HepG2 (cell line): ENCODE results near the gene UBR4. TPM values are rescaled to one million over a fixed set of nuclear protein-coding genes. Genes with fewer than 3 reads are reported as not detected.

Experiments
- ATAC-seq: fragments of 200-7000 bp; cut with Tn5 transposase; 3 replicates; pipeline ENCODE4 v1.9.1; 2020; ENCODE audit warnings: mild to moderate bottlenecking, moderate library complexity
- BruUV-seq: library from RNA; stranded (reverse); fragments of 400-500 nt; replicated peaks from 2 replicates; lab custom pipeline; 2021; lab: Mats Ljungman, UMichigan
- CTCF ChIA-PET: fragments of 300-600 bp; formaldehyde crosslinking; extraction: SDS; loops from one replicate; lab custom pipeline; 2021; ENCODE audit warnings: low total read pairs, inconsistent platforms, low intra/inter-chr PET ratio; lab: Yijun Ruan, JAX
- POLR2A ChIA-PET: fragments of 350-600 bp; sonication (Branson Sonifier 250); formaldehyde crosslinking; loops from one replicate; lab custom pipeline; 2020; ENCODE audit warnings: antibody characterized with exemption, inconsistent platforms; lab: Yijun Ruan, JAX
- DNase-seq: peaks from one replicate; pipeline ENCODE4 v3.0.0-alpha.2; 2015; ENCODE audit warnings: low spot score
- FAIRE-seq: peaks from 3 replicates; lab custom pipeline; 2011; peaks lifted over from hg19 to GRCh38; lab: Jason Lieb, UNC
- H2AFZ ChIP-seq: one replicate; pipeline ENCODE4 v1.6.1; 2011; ENCODE audit warnings: low read length, inconsistent platforms
- H3K27ac ChIP-seq: fragments of 300-600 bp; 3 replicates; pipeline ENCODE4 v1.8.0; 2011; ENCODE audit warnings: mixed run types, mild to moderate bottlenecking, mixed read lengths, low read length, inconsistent platforms; ENCODE audit not compliant: insufficient read depth; ENCODE audit errors: extremely low read length
- H3K27me3 ChIP-seq, 2 experiments: fragments of 200-600 bp in 1 of 2; 2 replicates in 1 of 2; 3 replicates in 1 of 2; pipeline versions ENCODE4 v1.6.0 to v1.8.0; 2011; ENCODE audit warnings: low read length in 2 of 2, mild to moderate bottlenecking in 2 of 2, moderate library complexity in 2 of 2, inconsistent platforms in 1 of 2; ENCODE audit not compliant: insufficient read depth in 2 of 2, control insufficient read depth in 1 of 2
- H3K36me3 ChIP-seq, 2 experiments: fragments of 200-600 bp in 1 of 2; replicated peaks in 1 of 2; 2 replicates in 1 of 2; 3 replicates in 1 of 2; pipeline versions ENCODE4 v1.5.1 to v1.8.0; 2011; ENCODE audit warnings: low read length in 2 of 2, inconsistent platforms in 1 of 2; ENCODE audit not compliant: insufficient read depth in 2 of 2, control insufficient read depth in 1 of 2
- H3K4me1 ChIP-seq: 2 replicates; pipeline ENCODE4 v1.5.1; 2012; ENCODE audit warnings: low read length, inconsistent platforms; ENCODE audit not compliant: insufficient read depth
- H3K4me2 ChIP-seq: 2 replicates; pipeline ENCODE4 v1.6.0; 2011; ENCODE audit warnings: low read depth, low read length, inconsistent platforms
- H3K4me3 ChIP-seq, 3 experiments: fragments of 200-600 bp in 1 of 3; sonication (generic), shearing (Covaris generic) in 1 of 3; replicated peaks in 1 of 3; 2 replicates each; pipeline ENCODE4 v1.5.1; 2011 to 2016; ENCODE audit warnings: low read length in 3 of 3, inconsistent platforms in 2 of 3, low read depth in 2 of 3, mild to moderate bottlenecking in 2 of 3, control low read depth in 1 of 3, mixed read lengths in 1 of 3; ENCODE audit not compliant: insufficient read depth in 1 of 3
- H3K79me2 ChIP-seq: one replicate; pipeline ENCODE4 v1.6.1; 2011; ENCODE audit warnings: low read length, inconsistent platforms; ENCODE audit not compliant: insufficient read depth
- H3K9ac ChIP-seq: 2 replicates; pipeline ENCODE4 v1.6.0; 2011; ENCODE audit warnings: mild to moderate bottlenecking, low read depth, low read length, inconsistent platforms; ENCODE audit not compliant: insufficient read depth
- H3K9me3 ChIP-seq: 2 replicates; pipeline ENCODE4 v1.5.1; 2012; ENCODE audit warnings: mild to moderate bottlenecking, low read length
- H4K20me1 ChIP-seq: 2 replicates; pipeline ENCODE4 v1.6.0; 2011; ENCODE audit warnings: inconsistent platforms, mild to moderate bottlenecking, low read length, moderate library complexity; ENCODE audit not compliant: insufficient read depth
- ATAD3A ChIP-seq: sonication (generic); formaldehyde crosslinking; IDR thresholded peaks from 2 replicates; pipeline ENCODE4 v1.4.0; 2020; ENCODE audit warnings: missing genetic modification reagents
- ELF3 ChIP-seq: IDR thresholded peaks from 2 replicates; pipeline ENCODE4 v1.6.1; 2016; ENCODE audit warnings: missing genetic modification reagents, missing compliant biosample characterization
- ETV5 ChIP-seq: IDR thresholded peaks from 2 replicates; pipeline ENCODE4 v1.6.1; 2018; ENCODE audit warnings: missing biosample characterization, missing genetic modification reagents, inconsistent platforms, borderline replicate concordance
- HNF4A ChIP-seq: sonication (generic); formaldehyde crosslinking; IDR thresholded peaks from 2 replicates; pipeline ENCODE4 v1.4.0; 2020; ENCODE audit warnings: missing genetic modification reagents
- JARID2 ChIP-seq: sonication (generic); formaldehyde crosslinking; IDR thresholded peaks from 2 replicates; pipeline ENCODE4 v1.8.1; 2023; ENCODE audit warnings: missing genetic modification reagents, inconsistent platforms; ENCODE audit not compliant: insufficient replicate concordance
- PHF21A ChIP-seq: sonication (generic); formaldehyde crosslinking; IDR thresholded peaks from 2 replicates; pipeline ENCODE4 v1.5.0; 2020; ENCODE audit warnings: mild to moderate bottlenecking, missing genetic modification reagents
- PRMT3 ChIP-seq: sonication (generic); formaldehyde crosslinking; IDR thresholded peaks from 2 replicates; pipeline ENCODE4 v1.8.1; 2022; ENCODE audit warnings: low read depth, mild to moderate bottlenecking, moderate library complexity, missing genetic modification reagents, borderline replicate concordance
- RFX3 ChIP-seq: IDR thresholded peaks from 2 replicates; pipeline ENCODE4 v1.6.1; 2016; ENCODE audit warnings: missing biosample characterization, missing genetic modification reagents
- ZBTB7A ChIP-seq: sonication (generic); formaldehyde crosslinking; IDR thresholded peaks from 2 replicates; pipeline ENCODE4 v1.8.0; 2022; ENCODE audit warnings: mild to moderate bottlenecking, missing genetic modification reagents
- ZBTB7B ChIP-seq: sonication (generic); formaldehyde crosslinking; IDR thresholded peaks from 2 replicates; pipeline ENCODE4 v1.4.0; 2020; ENCODE audit warnings: missing genetic modification reagents
- ZFP82 ChIP-seq: sonication (generic); formaldehyde crosslinking; IDR thresholded peaks from 2 replicates; pipeline ENCODE4 v1.5.1; 2020; ENCODE audit warnings: mild to moderate bottlenecking, missing genetic modification reagents, borderline replicate concordance
- ZFP90 ChIP-seq: sonication (generic); formaldehyde crosslinking; IDR thresholded peaks from 2 replicates; pipeline ENCODE4 v1.8.0; 2022; ENCODE audit warnings: missing genetic modification reagents, mild to moderate bottlenecking, inconsistent platforms, borderline replicate concordance
- ZNF296 ChIP-seq: sonication (generic); formaldehyde crosslinking; conservative IDR thresholded peaks from 2 replicates; pipeline ENCODE4 v1.5.0; 2020; ENCODE audit warnings: mild to moderate bottlenecking, missing genetic modification reagents
- ZNF598 ChIP-seq: sonication (generic); formaldehyde crosslinking; IDR thresholded peaks from 2 replicates; pipeline ENCODE4 v1.5.1; 2020; ENCODE audit warnings: mild to moderate bottlenecking, missing genetic modification reagents, borderline replicate concordance
- ZNF670 ChIP-seq: sonication (generic); formaldehyde crosslinking; IDR thresholded peaks from 2 replicates; pipeline ENCODE4 v1.8.0; 2022; ENCODE audit warnings: mild to moderate bottlenecking, missing genetic modification reagents, borderline replicate concordance
- WGBS: methylation state at CpG from one replicate; pipeline ENCODE4 v1.1.6; 2017; ENCODE audit warnings: low lambda C conversion rate; 5-methylcytosine and 5-hydroxymethylcytosine counted together
- in situ Hi-C: cut with HindIII; loops from 2 replicates; pipeline ENCODE4 v1.10.0; 2017; ENCODE audit warnings: low pct_unique_long_range_greater_than_20kb; ENCODE audit not compliant: extremely low pct_ligation_motif_present
- intact Hi-C: fragments of 100-400 bp; cut with micrococcal nuclease; formaldehyde crosslinking; loops from one replicate; pipeline ENCODE4 v1.10.0; 2022; ENCODE audit not compliant: unreplicated experiment
- polyA plus RNA-seq, 8 experiments: library from polyadenylated mRNA; depleted of rRNA in 3 of 8; stranded (reverse) in 7 of 8; unstranded in 1 of 8; fragments of >200 nt; fragmentation: Illumina TruSeq in 4 of 8; extraction: Trizol in 4 of 8; gene quantifications; 2 replicates each; pipeline versions ENCODE4 v1.2.1 to v1.2.3, GENCODE V29; 2011 to 2016; ENCODE audit warnings: low read depth in 4 of 8, missing spikeins in 1 of 8, mixed read lengths in 1 of 8; ENCODE audit not compliant: insufficient read depth in 1 of 8
- total RNA-seq, 5 experiments: library from RNA; depleted of rRNA; stranded (reverse); fragments of >200 nt; fragmentation: Illumina TruSeq; extraction: Trizol; gene quantifications; 2 replicates each; pipeline ENCODE4 v1.2.3, GENCODE V29; 2016; ENCODE audit warnings: low read depth in 1 of 5
- TF ChIP-seq, protein P1 (sequence below): sonication (generic); formaldehyde crosslinking; IDR thresholded peaks from 2 replicates; pipeline ENCODE4 v1.4.0; 2020; ENCODE audit warnings: missing genetic modification reagents, mild to moderate bottlenecking, borderline replicate concordance
- TF ChIP-seq, protein P2 (sequence below): IDR thresholded peaks from 2 replicates; pipeline ENCODE4 v1.4.0; 2020; ENCODE audit warnings: mild to moderate bottlenecking, missing genetic modification reagents

UBR4 gene
- total and polyA plus RNA-seq, 2 of the 13 experiments (the other 11 are each of a cell fraction or from before 2014, with no cell fraction given): 59.1 to 106 TPM

- TF ChIP-seq, protein P1, sequence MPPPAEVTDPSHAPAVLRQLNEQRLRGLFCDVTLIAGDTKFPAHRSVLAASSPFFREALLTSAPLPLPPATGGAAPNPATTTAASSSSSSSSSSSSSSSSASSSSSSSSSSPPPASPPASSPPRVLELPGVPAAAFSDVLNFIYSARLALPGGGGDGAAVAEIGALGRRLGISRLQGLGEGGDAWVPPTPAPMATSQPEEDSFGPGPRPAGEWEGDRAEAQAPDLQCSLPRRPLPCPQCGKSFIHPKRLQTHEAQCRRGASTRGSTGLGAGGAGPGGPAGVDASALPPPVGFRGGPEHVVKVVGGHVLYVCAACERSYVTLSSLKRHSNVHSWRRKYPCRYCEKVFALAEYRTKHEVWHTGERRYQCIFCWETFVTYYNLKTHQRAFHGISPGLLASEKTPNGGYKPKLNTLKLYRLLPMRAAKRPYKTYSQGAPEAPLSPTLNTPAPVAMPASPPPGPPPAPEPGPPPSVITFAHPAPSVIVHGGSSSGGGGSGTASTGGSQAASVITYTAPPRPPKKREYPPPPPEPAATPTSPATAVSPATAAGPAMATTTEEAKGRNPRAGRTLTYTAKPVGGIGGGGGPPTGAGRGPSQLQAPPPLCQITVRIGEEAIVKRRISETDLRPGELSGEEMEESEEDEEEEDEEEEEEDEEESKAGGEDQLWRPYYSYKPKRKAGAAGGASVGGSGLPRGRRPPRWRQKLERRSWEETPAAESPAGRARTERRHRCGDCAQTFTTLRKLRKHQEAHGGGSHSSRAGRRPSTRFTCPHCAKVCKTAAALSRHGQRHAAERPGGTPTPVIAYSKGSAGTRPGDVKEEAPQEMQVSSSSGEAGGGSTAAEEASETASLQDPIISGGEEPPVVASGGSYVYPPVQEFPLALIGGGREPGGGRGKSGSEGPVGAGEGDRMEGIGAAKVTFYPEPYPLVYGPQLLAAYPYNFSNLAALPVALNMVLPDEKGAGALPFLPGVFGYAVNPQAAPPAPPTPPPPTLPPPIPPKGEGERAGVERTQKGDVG (CRISPR knock-in tag): no peak
- no peak for TF ChIP-seq ZFP90 (CRISPR knock-in tag)
- TF ChIP-seq JARID2 (CRISPR knock-in tag): no peak
- TF ChIP-seq ZFP82: no peak
- TF ChIP-seq ZBTB7A (CRISPR knock-in tag): no peak
- TF ChIP-seq RFX3 (CRISPR knock-in tag): no peak
- TF ChIP-seq ZNF598: no peak
These were observed 154.4 kb downstream of the UBR4 start (continued) for GRCh38 chr1:19055701-19056100.

DNA sequence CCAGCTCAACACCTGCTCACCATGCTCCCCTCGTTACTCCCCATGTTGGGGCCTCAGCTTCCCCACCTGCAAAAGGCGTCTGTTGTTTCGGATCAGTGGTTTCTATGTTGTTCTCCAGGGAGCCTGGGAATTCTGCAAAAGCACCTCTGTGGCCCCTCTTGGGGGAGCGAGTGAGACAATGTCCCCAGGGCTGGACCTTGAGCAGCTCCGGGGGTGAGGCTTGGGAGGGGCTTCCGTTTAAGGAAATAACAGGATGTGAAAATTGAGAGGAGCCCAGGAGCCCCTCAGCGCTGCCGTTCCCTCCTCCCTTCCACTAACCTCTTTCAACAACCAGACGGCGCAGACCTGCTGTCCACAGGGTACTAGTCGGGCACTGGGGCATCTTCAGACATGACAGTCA is 155.1 kb downstream of the UBR4 start:
- Histone ChIP-seq H3K4me1 (peaks cover 76% of the 10 kb centered on the region), H3K36me3 (no peaks in the 10 kb centered on the region), H4K20me1 (no peaks in the 10 kb centered on the region), H3K4me3 (peak overlapping the region in 1 of 3 experiments; percentile 58; a peak in 1 of 6 replicates), H2AFZ (no peak overlapping the region), H3K9ac (no peak overlapping the region), H3K27ac (no peak overlapping the region), H3K27me3 (peaks cover 0 to 5% of the 10 kb centered on the region in 2 experiments; a peak in 1 of 5 replicates), H3K9me3 (no peaks in the 10 kb centered on the region), H3K4me2 (peak overlapping the region; percentile 64), H3K79me2 (no peaks in the 10 kb centered on the region)
- in situ Hi-C loops (no loop called here), intact Hi-C loops (no loop called here)
- ChIA-PET CTCF (no interaction called here), POLR2A (interaction anchor here (1.7 kb wide), 1 partner anchor 44 kb away, joined by 6 read pairs; no protein-coding TSS in a partner anchor)
- FAIRE-seq (no peak), ATAC-seq (no peak), DNase-seq (no peak)
- BruUV-seq: no TSS peak
- WGBS: 9% methylated on average over 8 of the region's 11 CpGs
- TF ChIP-seq ATAD3A (CRISPR knock-in tag) (no peak), ZNF296 (CRISPR knock-in tag) (no peak), ELF3 (CRISPR knock-in tag) (0 out of 2 replicates have a peak, but pooled peaks have one; percentile 10), ZBTB7B (CRISPR knock-in tag) (0 out of 2 replicates have a peak, but pooled peaks have one; percentile 26), PHF21A (CRISPR knock-in tag) (0 out of 2 replicates have a peak, but pooled peaks have one; percentile 20), PRMT3 (CRISPR knock-in tag) (no peak), ETV5 (CRISPR knock-in tag) (peak; percentile 33; the same call in 1 of the 2 replicates), HNF4A (CRISPR knock-in tag) (peak; percentile 33; the same call in 1 of the 2 replicates), ZNF670 (CRISPR knock-in tag) (no peak)
- TF ChIP-seq, protein P2, sequence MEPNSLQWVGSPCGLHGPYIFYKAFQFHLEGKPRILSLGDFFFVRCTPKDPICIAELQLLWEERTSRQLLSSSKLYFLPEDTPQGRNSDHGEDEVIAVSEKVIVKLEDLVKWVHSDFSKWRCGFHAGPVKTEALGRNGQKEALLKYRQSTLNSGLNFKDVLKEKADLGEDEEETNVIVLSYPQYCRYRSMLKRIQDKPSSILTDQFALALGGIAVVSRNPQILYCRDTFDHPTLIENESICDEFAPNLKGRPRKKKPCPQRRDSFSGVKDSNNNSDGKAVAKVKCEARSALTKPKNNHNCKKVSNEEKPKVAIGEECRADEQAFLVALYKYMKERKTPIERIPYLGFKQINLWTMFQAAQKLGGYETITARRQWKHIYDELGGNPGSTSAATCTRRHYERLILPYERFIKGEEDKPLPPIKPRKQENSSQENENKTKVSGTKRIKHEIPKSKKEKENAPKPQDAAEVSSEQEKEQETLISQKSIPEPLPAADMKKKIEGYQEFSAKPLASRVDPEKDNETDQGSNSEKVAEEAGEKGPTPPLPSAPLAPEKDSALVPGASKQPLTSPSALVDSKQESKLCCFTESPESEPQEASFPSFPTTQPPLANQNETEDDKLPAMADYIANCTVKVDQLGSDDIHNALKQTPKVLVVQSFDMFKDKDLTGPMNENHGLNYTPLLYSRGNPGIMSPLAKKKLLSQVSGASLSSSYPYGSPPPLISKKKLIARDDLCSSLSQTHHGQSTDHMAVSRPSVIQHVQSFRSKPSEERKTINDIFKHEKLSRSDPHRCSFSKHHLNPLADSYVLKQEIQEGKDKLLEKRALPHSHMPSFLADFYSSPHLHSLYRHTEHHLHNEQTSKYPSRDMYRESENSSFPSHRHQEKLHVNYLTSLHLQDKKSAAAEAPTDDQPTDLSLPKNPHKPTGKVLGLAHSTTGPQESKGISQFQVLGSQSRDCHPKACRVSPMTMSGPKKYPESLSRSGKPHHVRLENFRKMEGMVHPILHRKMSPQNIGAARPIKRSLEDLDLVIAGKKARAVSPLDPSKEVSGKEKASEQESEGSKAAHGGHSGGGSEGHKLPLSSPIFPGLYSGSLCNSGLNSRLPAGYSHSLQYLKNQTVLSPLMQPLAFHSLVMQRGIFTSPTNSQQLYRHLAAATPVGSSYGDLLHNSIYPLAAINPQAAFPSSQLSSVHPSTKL (CRISPR knock-in tag): 0 out of 2 replicates have a peak, but pooled peaks have one; percentile 18
